ENCODE results near the gene EIF3M.
A peak's percentile ranks its signal among the peaks of the same experiment; 100 is the strongest.

The EIF3M gene

GRCh38 chr11:32555091-32555490 lies 28.5 kb upstream of the EIF3M start:
- H3K23ac ChIP-seq (ENCODE audit: low read length), result no peak overlapping the region
- no peak for DNase-seq
- no peak overlapping the region for H2AK5ac ChIP-seq (ENCODE audit: low read length)
- H3K79me1 ChIP-seq (ENCODE audit: low read length), result no peaks in the 10 kb centered on the region
- no peak overlapping the region for H4K91ac ChIP-seq (ENCODE audit: low read depth, low read length)
- H2BK120ac ChIP-seq (ENCODE audit: insufficient read depth, low read length, poor library complexity), result no peak overlapping the region
- H3K27me3 ChIP-seq (ENCODE audit: insufficient read depth, low read length), result no peaks in the 10 kb centered on the region
- H3K36me3 ChIP-seq (ENCODE audit: control insufficient read depth in 1 of 2, insufficient read depth in 2 of 2, low read length in 2 of 2), result no peaks in the 10 kb centered on the region
- no peak overlapping the region for H3K14ac ChIP-seq (ENCODE audit: low read length)
- H3K4me2 ChIP-seq (ENCODE audit: low read length), result no peak overlapping the region
- H3K9ac ChIP-seq (ENCODE audit: low read length), result no peak overlapping the region
- no peak overlapping the region for H3K27ac ChIP-seq (ENCODE audit: low read depth, low read length)
- H2BK12ac ChIP-seq (ENCODE audit: low read length), result no peak overlapping the region
- no peak overlapping the region for H3K4me3 ChIP-seq (ENCODE audit: low read depth, low read length)
- no peak overlapping the region for H2BK5ac ChIP-seq (ENCODE audit: low read depth, low read length, poor library complexity)
- no peaks in the 10 kb centered on the region for H3K79me2 ChIP-seq (ENCODE audit: control insufficient read depth, insufficient read depth, low read length, poor library complexity)
- H3K4ac ChIP-seq (ENCODE audit: low read depth, low read length), result no peak overlapping the region
- no peak overlapping the region for H4K12ac ChIP-seq (ENCODE audit: low read depth, low read length)
- H4K8ac ChIP-seq (ENCODE audit: low read depth, low read length), result no peak overlapping the region
- no CpG with 5 or more reads among the region's 4 CpGs for WGBS (ENCODE audit: extremely low coverage, insufficient coverage, insufficient read length)
- no peaks in the 10 kb centered on the region for H3K9me3 ChIP-seq (ENCODE audit: insufficient read depth, low read depth, low read length)
- H3K18ac ChIP-seq (ENCODE audit: low read length), result no peak overlapping the region
- no peak overlapping the region for H2AFZ ChIP-seq (ENCODE audit: insufficient read depth, low read length, poor library complexity)
- no peaks in the 10 kb centered on the region for H3K4me1 ChIP-seq (ENCODE audit: control insufficient read depth in 1 of 2, insufficient read depth in 2 of 2, low read length in 2 of 2)

- no peaks in the 10 kb centered on the region for H3K79me1 ChIP-seq (ENCODE audit: low read length)
- no peaks in the 10 kb centered on the region for H3K79me2 ChIP-seq (ENCODE audit: control insufficient read depth, insufficient read depth, low read length, poor library complexity)
- H2BK120ac ChIP-seq (ENCODE audit: insufficient read depth, low read length, poor library complexity), result no peak overlapping the region
- no peaks in the 10 kb centered on the region for H3K36me3 ChIP-seq (ENCODE audit: control insufficient read depth in 1 of 2, insufficient read depth in 2 of 2, low read length in 2 of 2)
- no peaks in the 10 kb centered on the region for H3K27me3 ChIP-seq (ENCODE audit: insufficient read depth, low read length)
- H3K4ac ChIP-seq (ENCODE audit: low read depth, low read length), result no peak overlapping the region
- no peak overlapping the region for H3K4me2 ChIP-seq (ENCODE audit: low read length)
- no peak overlapping the region for H2AK5ac ChIP-seq (ENCODE audit: low read length)
- no peak overlapping the region for H2BK5ac ChIP-seq (ENCODE audit: low read depth, low read length, poor library complexity)
- no peak overlapping the region for H2BK12ac ChIP-seq (ENCODE audit: low read length)
- H3K14ac ChIP-seq (ENCODE audit: low read length), result no peak overlapping the region
- H3K9ac ChIP-seq (ENCODE audit: low read length), result no peak overlapping the region
- no peaks in the 10 kb centered on the region for H3K4me1 ChIP-seq (ENCODE audit: control insufficient read depth in 1 of 2, insufficient read depth in 2 of 2, low read length in 2 of 2)
- no peak for DNase-seq
- no peak overlapping the region for H4K12ac ChIP-seq (ENCODE audit: low read depth, low read length)
- no peak overlapping the region for H2AFZ ChIP-seq (ENCODE audit: insufficient read depth, low read length, poor library complexity)
- H4K8ac ChIP-seq (ENCODE audit: low read depth, low read length), result no peak overlapping the region
- no peak overlapping the region for H3K4me3 ChIP-seq (ENCODE audit: low read depth, low read length)
- H3K23ac ChIP-seq (ENCODE audit: low read length), result no peak overlapping the region
- no peak overlapping the region for H3K27ac ChIP-seq (ENCODE audit: low read depth, low read length)
- H4K91ac ChIP-seq (ENCODE audit: low read depth, low read length), result no peak overlapping the region
- H3K9me3 ChIP-seq (ENCODE audit: insufficient read depth, low read depth, low read length), result no peaks in the 10 kb centered on the region
- WGBS (ENCODE audit: extremely low coverage, insufficient coverage, insufficient read length), result no CpG with 5 or more reads among the region's 7 CpGs
- no peak overlapping the region for H3K18ac ChIP-seq (ENCODE audit: low read length)
Observed at GRCh38 chr11:32555895-32556294, 27.7 kb upstream of the EIF3M start.

GRCh38 chr11:32561835-32562234 lies 21.8 kb upstream of the EIF3M start:
- Histone ChIP-seq H2AFZ (ENCODE audit: insufficient read depth, low read length, poor library complexity) (no peak overlapping the region), H4K91ac (ENCODE audit: low read depth, low read length) (no peak overlapping the region), H2BK12ac (ENCODE audit: low read length) (no peak overlapping the region), H3K27me3 (ENCODE audit: insufficient read depth, low read length) (no peaks in the 10 kb centered on the region), H3K36me3 (ENCODE audit: control insufficient read depth in 1 of 2, insufficient read depth in 2 of 2, low read length in 2 of 2) (no peaks in the 10 kb centered on the region), H4K12ac (ENCODE audit: low read depth, low read length) (no peak overlapping the region), H3K79me2 (ENCODE audit: control insufficient read depth, insufficient read depth, low read length, poor library complexity) (no peaks in the 10 kb centered on the region), H2BK5ac (ENCODE audit: low read depth, low read length, poor library complexity) (no peak overlapping the region), H3K4me3 (ENCODE audit: low read depth, low read length) (no peak overlapping the region), H3K4me1 (ENCODE audit: control insufficient read depth in 1 of 2, insufficient read depth in 2 of 2, low read length in 2 of 2) (no peaks in the 10 kb centered on the region), H3K4ac (ENCODE audit: low read depth, low read length) (no peak overlapping the region), H3K9me3 (ENCODE audit: insufficient read depth, low read depth, low read length) (no peaks in the 10 kb centered on the region), H3K18ac (ENCODE audit: low read length) (no peak overlapping the region), H3K9ac (ENCODE audit: low read length) (no peak overlapping the region), H3K4me2 (ENCODE audit: low read length) (no peak overlapping the region), H4K8ac (ENCODE audit: low read depth, low read length) (no peak overlapping the region), H2BK120ac (ENCODE audit: insufficient read depth, low read length, poor library complexity) (no peak overlapping the region), H3K14ac (ENCODE audit: low read length) (no peak overlapping the region), H2AK5ac (ENCODE audit: low read length) (no peak overlapping the region), H3K23ac (ENCODE audit: low read length) (no peak overlapping the region), H3K79me1 (ENCODE audit: low read length) (no peaks in the 10 kb centered on the region), H3K27ac (ENCODE audit: low read depth, low read length) (no peak overlapping the region)
- peak; percentile 76 to 80 for DNase-seq
- no CpG with 5 or more reads among the region's 11 CpGs for WGBS (ENCODE audit: extremely low coverage, insufficient coverage, insufficient read length)

- no peak overlapping the region for H3K4me3 ChIP-seq (ENCODE audit: low read depth, low read length)
- H4K8ac ChIP-seq (ENCODE audit: low read depth, low read length), result no peak overlapping the region
- no peak overlapping the region for H3K23ac ChIP-seq (ENCODE audit: low read length)
- no peak overlapping the region for H2BK12ac ChIP-seq (ENCODE audit: low read length)
- no peaks in the 10 kb centered on the region for H3K4me1 ChIP-seq (ENCODE audit: control insufficient read depth in 1 of 2, insufficient read depth in 2 of 2, low read length in 2 of 2)
- no peak overlapping the region for H2BK5ac ChIP-seq (ENCODE audit: low read depth, low read length, poor library complexity)
- no peak overlapping the region for H3K4ac ChIP-seq (ENCODE audit: low read depth, low read length)
- no peak overlapping the region for H3K9ac ChIP-seq (ENCODE audit: low read length)
- no peaks in the 10 kb centered on the region for H3K79me2 ChIP-seq (ENCODE audit: control insufficient read depth, insufficient read depth, low read length, poor library complexity)
- no peaks in the 10 kb centered on the region for H3K9me3 ChIP-seq (ENCODE audit: insufficient read depth, low read depth, low read length)
- no peak overlapping the region for H4K91ac ChIP-seq (ENCODE audit: low read depth, low read length)
- 100% methylated on average over 1 of the region's 10 CpGs for WGBS (ENCODE audit: extremely low coverage, insufficient coverage, insufficient read length)
- no peak for DNase-seq
- no peak overlapping the region for H2BK120ac ChIP-seq (ENCODE audit: insufficient read depth, low read length, poor library complexity)
- H3K36me3 ChIP-seq (ENCODE audit: control insufficient read depth in 1 of 2, insufficient read depth in 2 of 2, low read length in 2 of 2), result no peaks in the 10 kb centered on the region
- no peak overlapping the region for H3K4me2 ChIP-seq (ENCODE audit: low read length)
- H3K79me1 ChIP-seq (ENCODE audit: low read length), result no peaks in the 10 kb centered on the region
- no peak overlapping the region for H3K18ac ChIP-seq (ENCODE audit: low read length)
- H2AFZ ChIP-seq (ENCODE audit: insufficient read depth, low read length, poor library complexity), result no peak overlapping the region
- H3K27me3 ChIP-seq (ENCODE audit: insufficient read depth, low read length), result no peaks in the 10 kb centered on the region
- no peak overlapping the region for H3K27ac ChIP-seq (ENCODE audit: low read depth, low read length)
- no peak overlapping the region for H2AK5ac ChIP-seq (ENCODE audit: low read length)
- H4K12ac ChIP-seq (ENCODE audit: low read depth, low read length), result no peak overlapping the region
- H3K14ac ChIP-seq (ENCODE audit: low read length), result no peak overlapping the region
Observed at GRCh38 chr11:32562839-32563599, 20.6 kb upstream of the EIF3M start.

All from trophoblast cell (in vitro differentiated cells and primary cell).